ENCODE measurements around the gene EIF1AD.

- TF ChIP-seq CTCF (IDR thresholded peaks at IDR 0.05) (no peak), POLR2AphosphoS5 (IDR thresholded peaks at IDR 0.05) (no peak)
Measured at GRCh38 chr11:66032957-66033735, 31.2 kb upstream of the EIF1AD start.
